Brain microvascular endothelial cell (primary cell): ENCODE results near the gene MPEG1.

Experiments
- DNase-seq: peaks from one replicate; pipeline ENCODE4 v3.0.0-alpha.2; 2020
- H3K27ac ChIP-seq: fragments of 250-450 bp; sonication (Bioruptor Pico); 2 replicates; pipeline ENCODE4 v1.5.1; 2020; ENCODE audit warnings: mild to moderate bottlenecking, moderate library complexity
- H3K27me3 ChIP-seq: fragments of 250-450 bp; sonication (Bioruptor Pico); replicated peaks from 2 replicates; pipeline ENCODE4 v1.5.1; 2020; ENCODE audit warnings: mild to moderate bottlenecking
- H3K36me3 ChIP-seq: fragments of 250-450 bp; sonication (Bioruptor Pico); replicated peaks from 2 replicates; pipeline ENCODE4 v1.5.1; 2020; ENCODE audit warnings: mild to moderate bottlenecking
- H3K4me3 ChIP-seq: 2 replicates; pipeline ENCODE4 v1.5.1; 2011; ENCODE audit warnings: low read depth, mild to moderate bottlenecking, control low read depth, low read length, moderate library complexity
- CTCF ChIP-seq: IDR thresholded peaks from 2 replicates; pipeline ENCODE4 v1.5.1; 2011; ENCODE audit warnings: low read depth, mild to moderate bottlenecking, moderate library complexity, low read length, control low read depth, inconsistent platforms; ENCODE audit errors: missing control alignments
- in situ Hi-C: cut with HindIII; loops from 2 replicates; pipeline ENCODE4 v1.10.0; 2017; ENCODE audit warnings: low sequenced_read_pairs, low pct_ligation_motif_present

The MPEG1 gene

DNA sequence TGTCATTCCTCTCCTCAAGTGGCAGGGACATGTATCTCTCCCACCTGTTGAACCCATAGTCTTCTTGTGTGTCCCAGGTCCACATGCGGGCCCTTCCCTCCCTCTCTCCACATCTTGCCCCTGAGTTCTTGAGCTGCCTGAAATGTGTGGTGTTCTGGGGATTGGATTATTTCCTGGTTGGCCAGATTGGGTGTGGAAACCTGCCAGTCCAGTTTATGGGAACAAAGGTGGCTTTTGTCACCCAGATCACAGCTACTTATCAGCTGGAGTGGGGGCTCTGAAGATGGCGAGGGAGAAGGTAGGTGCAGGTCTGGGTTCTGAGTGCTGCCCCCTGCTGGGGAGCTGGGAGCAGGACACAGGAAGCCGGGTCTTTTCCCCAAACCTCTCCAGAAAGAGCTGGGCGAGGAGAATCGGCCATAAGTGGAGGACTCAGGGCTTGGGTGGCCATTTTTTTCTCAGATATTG, 26.6 kb downstream of the MPEG1 start:
- H3K27ac ChIP-seq, result no peak overlapping the region
- no peak overlapping the region for H3K4me3 ChIP-seq
- peak; percentile 78 for TF ChIP-seq CTCF
- in situ Hi-C loops, result no loop called here
- DNase-seq, result no peak
- no peaks in the 10 kb centered on the region for H3K36me3 ChIP-seq
- H3K27me3 ChIP-seq, result no peaks in the 10 kb centered on the region

GRCh38 chr11:59185386-59185945, 27.3 kb downstream of the MPEG1 start:
- in situ Hi-C loops, result no loop called here
- no peaks in the 10 kb centered on the region for H3K27me3 ChIP-seq
- H3K4me3 ChIP-seq, result no peak overlapping the region
- no peaks in the 10 kb centered on the region for H3K36me3 ChIP-seq
- TF ChIP-seq CTCF, result no peak
- no peak overlapping the region for H3K27ac ChIP-seq
- DNase-seq, result no peak

- H3K36me3 ChIP-seq, result no peaks in the 10 kb centered on the region
Measured at GRCh38 chr11:59184691-59185339, 27.9 kb downstream of the MPEG1 start.

DNA sequence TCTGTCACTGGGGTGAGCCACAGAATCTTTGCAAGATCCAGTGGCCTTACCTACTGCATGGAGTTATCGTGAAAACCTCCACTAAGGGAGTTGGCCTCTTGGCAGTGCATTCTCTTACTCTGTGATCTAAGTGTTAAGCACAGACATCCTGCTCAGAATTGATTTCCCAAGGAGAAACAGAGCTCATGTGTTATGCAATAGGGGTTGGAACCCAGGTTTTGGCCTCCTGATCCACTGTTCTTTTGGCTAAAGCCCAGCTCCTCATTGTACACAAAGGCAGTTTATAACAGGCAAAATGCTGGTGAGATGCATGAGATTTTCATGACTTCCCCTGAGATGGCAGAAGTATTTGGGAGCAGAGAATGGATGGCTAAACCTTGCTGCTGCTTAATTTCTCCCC, 29.0 kb downstream of the MPEG1 start:
- no peaks in the 10 kb centered on the region for H3K27me3 ChIP-seq

More at GRCh38 chr11:59184691-59185339, 27.9 kb downstream of the MPEG1 start:
- no peak for DNase-seq
- Histone ChIP-seq H3K4me3 (no peak overlapping the region), H3K27me3 (no peaks in the 10 kb centered on the region), H3K27ac (no peak overlapping the region)
- in situ Hi-C loops, result no loop called here
- no peak for TF ChIP-seq CTCF

GRCh38 chr11:59182457-59183151, 30.1 kb downstream of the MPEG1 start:
- Histone ChIP-seq H3K4me3 (no peak overlapping the region), H3K27ac (no peak overlapping the region), H3K27me3 (no peaks in the 10 kb centered on the region), H3K36me3 (no peaks in the 10 kb centered on the region)
- in situ Hi-C loops, result no loop called here
- no peak for DNase-seq
- peak; percentile 34 for TF ChIP-seq CTCF

More for the DNA sequence above, 29.0 kb downstream of the MPEG1 start:
- Histone ChIP-seq H3K4me3 (no peak overlapping the region), H3K36me3 (no peaks in the 10 kb centered on the region), H3K27ac (no peak overlapping the region)
- DNase-seq, result no peak
- in situ Hi-C loops, result no loop called here
- TF ChIP-seq CTCF, result no peak
